Fibroblast of villous mesenchyme (primary cell): ENCODE measurements around the gene CRAMP1. TPM values are rescaled to one million over a fixed set of nuclear protein-coding genes. Genes with fewer than 3 reads are reported as not detected.

Experiments
- DNase-seq: peaks from one replicate; pipeline ENCODE4 v3.0.0-alpha.2; 2010; ENCODE audit warnings: low read depth
- H3K4me3 ChIP-seq: 2 replicates; pipeline ENCODE4 v1.5.1; 2011; ENCODE audit warnings: low read depth, mild to moderate bottlenecking, low read length
- total RNA-seq: library from RNA; depleted of rRNA; stranded (reverse); fragments of >200 nt; gene quantifications from 2 replicates; pipeline ENCODE4 v1.2.3, GENCODE V29; 2012
- TF ChIP-seq, protein P1 (sequence below): IDR thresholded peaks from 2 replicates; pipeline ENCODE4 v1.5.1; 2012; ENCODE audit warnings: low read depth, mild to moderate bottlenecking, low read length; ENCODE audit not compliant: insufficient read depth

Gene CRAMP1, protein sequence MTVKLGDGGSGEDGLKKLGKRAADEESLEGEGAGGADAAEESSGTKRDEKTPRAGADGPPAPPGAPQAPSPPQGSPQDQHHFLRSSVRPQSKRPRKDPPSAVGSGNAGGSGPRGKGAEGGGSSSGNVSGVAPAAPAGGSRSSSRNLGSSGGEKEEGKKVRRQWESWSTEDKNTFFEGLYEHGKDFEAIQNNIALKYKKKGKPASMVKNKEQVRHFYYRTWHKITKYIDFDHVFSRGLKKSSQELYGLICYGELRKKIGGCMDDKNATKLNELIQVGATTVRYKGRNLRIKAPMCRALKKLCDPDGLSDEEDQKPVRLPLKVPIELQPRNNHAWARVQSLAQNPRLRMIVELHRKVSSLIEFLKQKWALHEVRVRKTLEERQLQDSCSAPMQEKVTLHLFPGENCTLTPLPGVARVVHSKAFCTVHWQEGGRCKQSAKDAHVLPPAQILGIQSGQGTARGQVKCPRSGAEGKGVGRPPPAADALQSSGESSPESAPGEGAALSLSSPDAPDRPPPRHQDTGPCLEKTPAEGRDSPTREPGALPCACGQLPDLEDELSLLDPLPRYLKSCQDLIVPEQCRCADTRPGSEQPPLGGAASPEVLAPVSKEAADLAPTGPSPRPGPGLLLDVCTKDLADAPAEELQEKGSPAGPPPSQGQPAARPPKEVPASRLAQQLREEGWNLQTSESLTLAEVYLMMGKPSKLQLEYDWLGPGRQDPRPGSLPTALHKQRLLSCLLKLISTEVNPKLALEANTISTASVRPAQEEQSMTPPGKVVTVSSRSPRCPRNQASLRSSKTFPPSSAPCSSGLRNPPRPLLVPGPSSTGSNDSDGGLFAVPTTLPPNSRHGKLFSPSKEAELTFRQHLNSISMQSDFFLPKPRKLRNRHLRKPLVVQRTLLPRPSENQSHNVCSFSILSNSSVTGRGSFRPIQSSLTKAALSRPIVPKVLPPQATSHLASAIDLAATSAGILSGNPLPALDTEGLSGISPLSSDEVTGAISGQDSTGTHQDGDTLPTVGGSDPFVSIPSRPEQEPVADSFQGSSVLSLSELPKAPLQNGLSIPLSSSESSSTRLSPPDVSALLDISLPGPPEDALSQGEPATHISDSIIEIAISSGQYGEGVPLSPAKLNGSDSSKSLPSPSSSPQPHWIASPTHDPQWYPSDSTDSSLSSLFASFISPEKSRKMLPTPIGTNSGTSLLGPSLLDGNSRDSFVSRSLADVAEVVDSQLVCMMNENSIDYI (N-terminal part only)
- total RNA-seq, result 10.3 and 10.4 TPM in 2 replicates

DNA sequence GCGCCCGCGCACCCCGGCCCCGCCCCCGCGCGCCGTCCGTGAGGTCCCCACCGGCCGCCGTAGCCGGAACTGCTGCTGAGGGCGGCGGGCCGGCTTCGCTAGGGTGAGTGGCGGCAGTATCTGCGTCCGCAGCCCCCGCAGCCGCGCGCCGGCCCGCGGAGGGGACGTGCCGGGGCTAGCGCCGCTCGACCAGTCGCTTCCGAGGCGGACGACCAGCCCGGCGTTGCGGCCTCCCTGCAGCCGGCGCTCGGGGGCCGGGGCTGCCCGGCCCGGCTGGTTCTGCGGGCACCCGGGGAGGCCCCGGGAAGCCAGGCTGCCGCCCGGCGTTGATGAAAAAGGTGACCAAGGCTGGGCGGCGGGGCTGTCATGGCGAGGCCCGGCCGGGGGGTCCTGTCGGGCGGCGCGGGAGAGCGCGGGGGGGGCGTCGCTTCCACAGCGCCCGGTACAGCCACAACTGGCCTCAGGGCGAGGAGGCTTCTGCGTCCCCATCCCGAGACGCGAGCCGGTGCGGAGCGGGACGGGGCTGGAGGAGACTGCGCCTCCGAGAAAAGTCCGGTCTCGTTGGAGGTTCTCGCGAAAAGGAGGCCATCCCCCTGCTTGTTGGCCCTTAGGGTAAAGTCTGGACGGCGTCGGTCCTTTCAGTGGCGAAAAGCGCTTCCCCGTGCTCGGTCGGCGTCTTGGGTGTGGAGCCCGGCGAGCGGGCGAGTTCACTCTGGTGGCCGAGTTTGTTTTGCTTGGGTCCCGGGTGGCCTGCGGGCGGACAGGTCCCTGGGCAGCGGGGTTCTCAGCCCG lies at the start of gene CRAMP1:
CRAMP1 (plus strand) TSS at position 41 of the 792 bp plus-strand sequence. CDS start 2,280 bp downstream, outside the sequence.
- H3K4me3 ChIP-seq, result peak within 1 kb of the TSS; percentile 74
- DNase-seq, result peak; percentile 23
- TF ChIP-seq, protein P1, sequence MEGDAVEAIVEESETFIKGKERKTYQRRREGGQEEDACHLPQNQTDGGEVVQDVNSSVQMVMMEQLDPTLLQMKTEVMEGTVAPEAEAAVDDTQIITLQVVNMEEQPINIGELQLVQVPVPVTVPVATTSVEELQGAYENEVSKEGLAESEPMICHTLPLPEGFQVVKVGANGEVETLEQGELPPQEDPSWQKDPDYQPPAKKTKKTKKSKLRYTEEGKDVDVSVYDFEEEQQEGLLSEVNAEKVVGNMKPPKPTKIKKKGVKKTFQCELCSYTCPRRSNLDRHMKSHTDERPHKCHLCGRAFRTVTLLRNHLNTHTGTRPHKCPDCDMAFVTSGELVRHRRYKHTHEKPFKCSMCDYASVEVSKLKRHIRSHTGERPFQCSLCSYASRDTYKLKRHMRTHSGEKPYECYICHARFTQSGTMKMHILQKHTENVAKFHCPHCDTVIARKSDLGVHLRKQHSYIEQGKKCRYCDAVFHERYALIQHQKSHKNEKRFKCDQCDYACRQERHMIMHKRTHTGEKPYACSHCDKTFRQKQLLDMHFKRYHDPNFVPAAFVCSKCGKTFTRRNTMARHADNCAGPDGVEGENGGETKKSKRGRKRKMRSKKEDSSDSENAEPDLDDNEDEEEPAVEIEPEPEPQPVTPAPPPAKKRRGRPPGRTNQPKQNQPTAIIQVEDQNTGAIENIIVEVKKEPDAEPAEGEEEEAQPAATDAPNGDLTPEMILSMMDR, result no peak

DNA sequence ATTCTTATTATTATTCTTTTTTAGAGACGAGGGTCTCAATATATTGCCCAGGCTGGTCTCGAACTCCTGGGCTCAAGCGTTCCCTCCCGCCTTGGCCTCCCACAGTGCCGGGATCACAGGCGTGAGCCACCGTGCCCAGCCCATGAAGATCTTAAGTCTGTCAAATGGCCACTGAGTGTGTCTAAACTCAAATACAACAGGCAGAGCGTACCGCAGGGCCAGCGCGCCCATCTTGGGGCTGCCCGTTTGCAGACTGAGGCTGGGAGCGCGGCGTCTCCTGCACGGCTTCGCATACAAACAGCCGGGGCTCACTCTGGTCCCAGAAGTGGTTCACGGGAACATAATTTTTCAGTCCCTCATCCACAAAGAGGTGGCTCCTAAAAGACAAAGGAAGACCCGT lies 48.4 kb upstream of the CRAMP1 start:
- no peak overlapping the region for H3K4me3 ChIP-seq
- DNase-seq, result no peak
- TF ChIP-seq, protein P1, result no peak

DNA sequence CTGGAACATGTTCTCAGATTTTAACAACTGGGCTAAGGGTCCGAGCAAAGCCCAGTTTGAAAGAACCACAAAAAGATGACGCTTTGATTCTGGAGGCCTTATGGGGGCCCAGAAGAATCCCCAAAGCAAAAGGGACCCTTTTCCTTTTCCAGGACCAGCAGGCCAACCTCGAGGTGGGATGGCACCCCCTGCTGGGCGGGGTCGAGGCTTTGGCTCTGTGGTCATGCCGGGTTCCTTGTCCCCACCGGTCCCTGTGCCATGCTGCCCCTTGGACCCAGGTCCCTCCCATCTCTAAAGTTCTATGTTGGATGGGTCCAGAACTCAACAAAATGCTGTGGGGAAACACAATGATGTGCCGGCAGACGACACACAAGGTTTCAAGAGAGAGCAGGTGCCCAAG lies 47.8 kb upstream of the CRAMP1 start:
- no peak for DNase-seq
- TF ChIP-seq, protein P1, result peak; percentile 38
- no peak overlapping the region for H3K4me3 ChIP-seq

DNA sequence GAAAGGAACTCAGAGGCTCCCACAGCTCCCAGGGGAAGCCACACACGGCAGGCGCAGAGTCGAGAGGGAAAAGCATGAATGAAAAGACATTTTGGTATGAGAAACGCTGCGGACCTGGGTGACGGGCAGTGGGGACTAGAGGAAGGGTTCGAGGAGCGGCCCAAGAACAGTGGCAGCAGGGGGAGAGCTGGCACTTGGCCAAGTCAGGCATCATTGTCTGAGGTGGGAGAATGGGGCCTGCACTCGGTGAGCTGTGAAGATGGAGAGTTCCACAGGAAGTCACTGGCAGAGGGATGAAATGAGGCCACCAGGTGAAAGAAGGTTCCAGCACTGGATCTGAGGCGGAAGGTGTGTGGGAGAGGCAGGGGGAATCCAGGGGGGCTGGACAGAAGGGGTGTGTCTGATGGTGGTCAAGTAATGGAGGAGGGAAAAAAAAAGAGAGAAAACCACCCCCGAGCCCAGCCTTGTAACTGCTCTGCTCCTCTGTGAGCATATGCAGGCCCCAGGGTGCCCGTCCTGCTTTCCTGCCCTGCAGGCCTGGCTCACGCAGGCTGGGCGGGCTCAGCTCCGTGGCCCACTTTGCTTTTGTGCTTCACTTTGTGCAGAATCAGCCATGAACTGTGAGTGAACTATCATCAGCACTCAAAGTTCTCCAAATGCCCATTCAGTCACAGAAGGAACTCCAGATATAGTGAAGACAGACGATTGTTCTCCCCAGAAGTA lies 46.9 kb upstream of the CRAMP1 start:
- DNase-seq, result no peak
- TF ChIP-seq, protein P1, result no peak
- H3K4me3 ChIP-seq, result no peak overlapping the region

DNA sequence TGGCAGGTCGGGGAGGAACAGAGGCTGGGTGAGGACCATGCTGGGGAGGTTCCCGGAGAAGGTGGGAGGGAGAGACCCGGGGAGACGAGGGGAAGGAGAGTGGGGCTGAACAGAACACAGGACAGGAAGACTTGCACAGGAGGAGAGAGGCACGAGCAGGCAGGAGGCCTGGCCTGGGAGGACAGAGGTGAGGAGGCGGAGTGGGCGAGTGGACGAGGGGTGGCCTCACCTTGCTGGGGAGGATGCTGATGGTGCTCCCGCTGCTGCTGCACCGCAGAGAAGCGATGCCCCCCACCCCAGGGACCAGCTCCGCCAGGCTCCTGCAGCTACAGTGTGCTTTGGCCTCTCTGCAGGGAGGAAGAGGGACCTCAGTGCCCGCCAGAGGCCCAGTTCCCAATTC lies 44.2 kb upstream of the CRAMP1 start:
- TF ChIP-seq, protein P1, result no peak
- no peak overlapping the region for H3K4me3 ChIP-seq
- no peak for DNase-seq
